Caco-2 (cell line): ENCODE measurements around the gene MET. TPM values are rescaled to one million over a fixed set of nuclear protein-coding genes. Genes with fewer than 3 reads are reported as not detected.
A peak's percentile ranks its signal among the peaks of the same experiment; 100 is the strongest.

Source experiments
- BruUV-seq: library from RNA; stranded (reverse); fragments of 400-500 nt; replicated peaks from 2 replicates; lab custom pipeline; 2021; lab: Mats Ljungman, UMichigan
- CTCF ChIA-PET: fragments of 300-600 bp; sonication (Branson Sonifier 250); formaldehyde crosslinking; loops from one replicate; lab custom pipeline; 2022; ENCODE audit warnings: antibody characterized with exemption; lab: Charles Lee
- POLR2A ChIA-PET: fragments of 300-600 bp; sonication (Branson Sonifier 250); formaldehyde crosslinking; loops from one replicate; lab custom pipeline; 2022; ENCODE audit warnings: antibody characterized with exemption; lab: Charles Lee
- DNase-seq, 2 experiments: peaks; one replicate each; pipeline versions ENCODE4 v3.0.0 to v3.0.0-alpha.2; 2020 to 2022
- H3K27me3 ChIP-seq: replicated peaks from 2 replicates; pipeline ENCODE4 v1.6.0; 2011; ENCODE audit warnings: low read length; ENCODE audit not compliant: control insufficient read depth, insufficient read depth
- H3K36me3 ChIP-seq: 2 replicates; pipeline ENCODE4 v1.5.1; 2011; ENCODE audit warnings: low read length; ENCODE audit not compliant: control insufficient read depth, insufficient read depth
- H3K4me1 ChIP-seq: fragments of 250-450 bp; sonication (Bioruptor Pico); 2 replicates; pipeline ENCODE4 v1.5.1; 2020; ENCODE audit warnings: mild to moderate bottlenecking
- H3K4me3 ChIP-seq: 2 replicates; pipeline ENCODE4 v1.5.1; 2011; ENCODE audit warnings: low read depth, mild to moderate bottlenecking, control low read depth, low read length
- H3K9me3 ChIP-seq: fragments of 250-450 bp; sonication (Bioruptor Pico); 2 replicates; pipeline ENCODE4 v1.5.1; 2020; ENCODE audit warnings: mild to moderate bottlenecking, moderate library complexity
- H3K27ac Mint-ChIP-seq: one replicate; pipeline ENCODE4 v1.8.0; 2022; ENCODE audit warnings: mixed read lengths; ENCODE audit not compliant: unreplicated experiment
- H3K27me3 Mint-ChIP-seq: one replicate; pipeline ENCODE4 v1.8.0; 2022; ENCODE audit warnings: mixed read lengths; ENCODE audit not compliant: insufficient read depth, unreplicated experiment
- H3K36me3 Mint-ChIP-seq: one replicate; pipeline ENCODE4 v1.8.0; 2022; ENCODE audit warnings: mild to moderate bottlenecking, mixed read lengths; ENCODE audit not compliant: insufficient read depth, unreplicated experiment
- H3K4me1 Mint-ChIP-seq: one replicate; pipeline ENCODE4 v1.8.0; 2022; ENCODE audit warnings: low read depth, mixed read lengths; ENCODE audit not compliant: unreplicated experiment
- H3K4me3 Mint-ChIP-seq: one replicate; pipeline ENCODE4 v1.8.0; 2022; ENCODE audit warnings: mild to moderate bottlenecking, moderate library complexity, mixed read lengths; ENCODE audit not compliant: unreplicated experiment
- H3K9me3 Mint-ChIP-seq: one replicate; pipeline ENCODE4 v1.8.0; 2022; ENCODE audit warnings: mixed read lengths; ENCODE audit not compliant: unreplicated experiment
- intact Hi-C: fragments of 100-400 bp; cut with micrococcal nuclease; formaldehyde crosslinking; loops from one replicate; pipeline ENCODE4 v1.10.0; 2022; ENCODE audit not compliant: unreplicated experiment
- total RNA-seq: library from RNA; stranded (reverse); gene quantifications from 2 replicates; pipeline ENCODE4 v1.2.3, GENCODE V29; 2022
- TF ChIP-seq, protein P1 (sequence below), 2 experiments: fragments of 200-600 bp in 1 of 2; IDR thresholded peaks; 1 replicate in 1 of 2; 2 replicates in 1 of 2; pipeline versions ENCODE4 v1.5.1 to v1.8.0; 2011 to 2022; ENCODE audit warnings: antibody characterized with exemption in 1 of 2, control low read depth in 1 of 2, inconsistent platforms in 1 of 2, low read depth in 1 of 2, low read length in 1 of 2, mild to moderate bottlenecking in 1 of 2, moderate library complexity in 1 of 2; ENCODE audit not compliant: insufficient read depth in 1 of 2, severe bottlenecking in 1 of 2, unreplicated experiment in 1 of 2

The MET gene
- total RNA-seq, 1 experiment from 2014 or later, result 82.9 TPM

DNA sequence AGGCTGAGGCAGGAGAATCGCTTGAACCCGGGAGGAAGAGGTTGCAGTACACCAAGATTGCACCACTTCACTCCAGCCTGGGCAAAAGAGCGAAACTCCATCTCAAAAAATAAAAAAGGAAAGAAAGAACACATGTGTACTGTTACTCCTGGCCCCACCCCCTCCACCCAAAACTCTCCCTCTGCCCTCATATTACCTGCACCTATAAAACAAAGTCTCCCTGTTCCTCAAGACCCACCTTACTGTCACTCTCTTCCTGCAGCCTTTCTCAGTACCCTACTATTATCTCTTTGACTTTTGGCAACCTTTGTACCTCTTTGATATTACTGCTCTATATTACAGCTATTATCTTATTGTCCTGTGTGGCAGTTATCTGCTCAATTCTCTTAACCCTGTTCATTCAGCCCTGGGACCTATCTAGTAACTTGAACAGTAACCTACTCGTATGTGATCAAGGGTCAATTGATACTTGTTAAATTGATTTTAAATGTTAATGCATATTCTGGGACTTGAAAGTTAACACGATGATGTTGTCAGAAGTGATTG, 121.9 kb downstream of the MET start:
- CTCF ChIA-PET, result interaction anchor here (0.5 kb wide), 1 partner anchor 333 kb away, joined by 4 read pairs; no protein-coding TSS in a partner anchor
- intact Hi-C loops, result no loop called here

GRCh38 chr7:116796471-116796870, 124.5 kb downstream of the MET start:
- no peak for DNase-seq
- CTCF ChIA-PET, result no interaction called here
- Mint-ChIP-seq H3K27me3 (no peaks in the 10 kb centered on the region), H3K4me3 (no peak overlapping the region), H3K27ac (no peak overlapping the region), H3K36me3 (peaks cover 37% of the 10 kb centered on the region), H3K9me3 (no peaks in the 10 kb centered on the region), H3K4me1 (peaks cover 18% of the 10 kb centered on the region)
- BruUV-seq, result no TSS peak
- POLR2A ChIA-PET, result no interaction called here
- no peak overlapping the region for H3K4me3 ChIP-seq
- no peaks in the 10 kb centered on the region for H3K27me3 ChIP-seq
- H3K36me3 ChIP-seq, result peaks cover 2% of the 10 kb centered on the region; the same call in 1 of the 2 replicates
- no peaks in the 10 kb centered on the region for H3K9me3 ChIP-seq
- TF ChIP-seq, protein P1, sequence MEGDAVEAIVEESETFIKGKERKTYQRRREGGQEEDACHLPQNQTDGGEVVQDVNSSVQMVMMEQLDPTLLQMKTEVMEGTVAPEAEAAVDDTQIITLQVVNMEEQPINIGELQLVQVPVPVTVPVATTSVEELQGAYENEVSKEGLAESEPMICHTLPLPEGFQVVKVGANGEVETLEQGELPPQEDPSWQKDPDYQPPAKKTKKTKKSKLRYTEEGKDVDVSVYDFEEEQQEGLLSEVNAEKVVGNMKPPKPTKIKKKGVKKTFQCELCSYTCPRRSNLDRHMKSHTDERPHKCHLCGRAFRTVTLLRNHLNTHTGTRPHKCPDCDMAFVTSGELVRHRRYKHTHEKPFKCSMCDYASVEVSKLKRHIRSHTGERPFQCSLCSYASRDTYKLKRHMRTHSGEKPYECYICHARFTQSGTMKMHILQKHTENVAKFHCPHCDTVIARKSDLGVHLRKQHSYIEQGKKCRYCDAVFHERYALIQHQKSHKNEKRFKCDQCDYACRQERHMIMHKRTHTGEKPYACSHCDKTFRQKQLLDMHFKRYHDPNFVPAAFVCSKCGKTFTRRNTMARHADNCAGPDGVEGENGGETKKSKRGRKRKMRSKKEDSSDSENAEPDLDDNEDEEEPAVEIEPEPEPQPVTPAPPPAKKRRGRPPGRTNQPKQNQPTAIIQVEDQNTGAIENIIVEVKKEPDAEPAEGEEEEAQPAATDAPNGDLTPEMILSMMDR (IDR thresholded peaks at IDR 0.05; ENCODE audit: insufficient read depth in 1 of 2, low read depth in 1 of 2, low read length in 1 of 2, severe bottlenecking in 1 of 2, unreplicated experiment in 1 of 2), result no peak
- intact Hi-C loops, result no loop called here
- H3K4me1 ChIP-seq, result peaks cover 16% of the 10 kb centered on the region

More for the DNA sequence above, 121.9 kb downstream of the MET start:
- Mint-ChIP-seq H3K4me1 (peaks cover 11% of the 10 kb centered on the region), H3K9me3 (no peaks in the 10 kb centered on the region), H3K36me3 (peaks cover 52% of the 10 kb centered on the region), H3K27me3 (no peaks in the 10 kb centered on the region), H3K27ac (peak overlapping the region; percentile 28), H3K4me3 (no peak overlapping the region)
- Histone ChIP-seq H3K36me3 (peaks cover 2% of the 10 kb centered on the region), H3K4me1 (no peaks in the 10 kb centered on the region; the same call in 1 of the 2 replicates), H3K4me3 (no peak overlapping the region), H3K9me3 (no peaks in the 10 kb centered on the region), H3K27me3 (no peaks in the 10 kb centered on the region)
- TF ChIP-seq, protein P1 (IDR thresholded peaks at IDR 0.05; ENCODE audit: insufficient read depth in 1 of 2, low read depth in 1 of 2, low read length in 1 of 2, severe bottlenecking in 1 of 2, unreplicated experiment in 1 of 2), result no peak
- no TSS peak for BruUV-seq
- DNase-seq, result no peak
- POLR2A ChIA-PET, result no interaction called here

GRCh38 chr7:116797612-116798011, 125.6 kb downstream of the MET start:
- Mint-ChIP-seq H3K27me3 (no peaks in the 10 kb centered on the region), H3K27ac (no peak overlapping the region), H3K4me3 (no peak overlapping the region), H3K9me3 (no peaks in the 10 kb centered on the region), H3K36me3 (peaks cover 34% of the 10 kb centered on the region), H3K4me1 (peaks cover 22% of the 10 kb centered on the region)
- DNase-seq, result no peak
- TF ChIP-seq, protein P1 (IDR thresholded peaks at IDR 0.05; ENCODE audit: insufficient read depth in 1 of 2, low read depth in 1 of 2, low read length in 1 of 2, severe bottlenecking in 1 of 2, unreplicated experiment in 1 of 2), result no peak
- Histone ChIP-seq H3K36me3 (peaks cover 2% of the 10 kb centered on the region; the same call in 1 of the 2 replicates), H3K27me3 (no peaks in the 10 kb centered on the region), H3K4me3 (no peak overlapping the region), H3K4me1 (peaks cover 28% of the 10 kb centered on the region), H3K9me3 (no peaks in the 10 kb centered on the region)
- POLR2A ChIA-PET, result no interaction called here
- BruUV-seq, result TSS peak; percentile 42
- intact Hi-C loops, result no loop called here
- CTCF ChIA-PET, result interaction anchor here (1.6 kb wide), 1 partner anchor 126 kb away, joined by 3 read pairs; the partner anchor contains the start of gene MET
